Stimulated activated memory B cell treated with anti-CD40 and anti-IgM and Interleukin-4, amounts not matched to agents 10 μg/mL and 1 μg/mL and 100 μg/mL, for 72 hours (primary cell): ENCODE measurements around the gene PIK3C3.

Source experiments
- ATAC-seq: fragments of 150-1000 bp; cut with Tn5 transposase; 2 replicates; pipeline ENCODE4 v1.10.0; 2021
- H3K27ac Mint-ChIP-seq: one replicate; pipeline ENCODE4 v1.8.0; 2022; ENCODE audit warnings: mild to moderate bottlenecking, mixed read lengths
- H3K27me3 Mint-ChIP-seq: one replicate; pipeline ENCODE4 v1.8.0; 2022; ENCODE audit warnings: mixed read lengths
- H3K36me3 Mint-ChIP-seq: one replicate; pipeline ENCODE4 v1.8.0; 2022; ENCODE audit warnings: mixed read lengths
- H3K4me1 Mint-ChIP-seq: one replicate; pipeline ENCODE4 v1.8.0; 2022; ENCODE audit warnings: mixed read lengths
- H3K4me3 Mint-ChIP-seq: one replicate; pipeline ENCODE4 v1.8.0; 2022; ENCODE audit warnings: mild to moderate bottlenecking, moderate library complexity, mixed read lengths
- H3K9me3 Mint-ChIP-seq: one replicate; pipeline ENCODE4 v1.8.0; 2022; ENCODE audit warnings: mixed read lengths

PIK3C3 gene

GRCh38 chr18:41954827-41955613 lies at the start of gene PIK3C3:
Gene PIK3C3 (plus strand): TSS chr18:41955234. CDS start chr18:41955292, 58 bp downstream.
- peak; percentile 97 for ATAC-seq
- Mint-ChIP-seq H3K4me3 (peak within 1 kb of the TSS; percentile 100), H3K9me3 (no peaks in the 10 kb centered on the region), H3K27me3 (peaks cover 11% of the 10 kb centered on the region), H3K27ac (peak within 1 kb of the TSS; percentile 93), H3K36me3 (peaks cover 14% of the 10 kb centered on the region), H3K4me1 (peaks cover 27% of the 10 kb centered on the region)

- H3K9me3 Mint-ChIP-seq: no peaks in the 10 kb centered on the region
- peaks cover 5% of the 10 kb centered on the region for H3K4me1 Mint-ChIP-seq
- no peaks in the 10 kb centered on the region for H3K27me3 Mint-ChIP-seq
- ATAC-seq: no peak
- H3K27ac Mint-ChIP-seq: no peak overlapping the region
- no peaks in the 10 kb centered on the region for H3K36me3 Mint-ChIP-seq
- no peak overlapping the region for H3K4me3 Mint-ChIP-seq
Observed at GRCh38 chr18:41905786-41906527, 49.1 kb upstream of the PIK3C3 start.

GRCh38 chr18:41906528-41907146 lies 48.4 kb upstream of the PIK3C3 start:
- Mint-ChIP-seq H3K27me3 (no peaks in the 10 kb centered on the region), H3K4me3 (no peak overlapping the region), H3K27ac (no peak overlapping the region), H3K36me3 (no peaks in the 10 kb centered on the region), H3K4me1 (peaks cover 5% of the 10 kb centered on the region), H3K9me3 (no peaks in the 10 kb centered on the region)
- peak; percentile 71 for ATAC-seq

- Mint-ChIP-seq H3K27ac (no peak overlapping the region), H3K36me3 (no peaks in the 10 kb centered on the region)
Observed at GRCh38 chr18:41917181-41917580, 37.9 kb upstream of the PIK3C3 start.

GRCh38 chr18:41921770-41922169 lies 33.3 kb upstream of the PIK3C3 start:
- H3K27me3 Mint-ChIP-seq: no peaks in the 10 kb centered on the region
- ATAC-seq: no peak
- H3K36me3 Mint-ChIP-seq: no peaks in the 10 kb centered on the region
- no peak overlapping the region for H3K27ac Mint-ChIP-seq
- H3K4me3 Mint-ChIP-seq: no peak overlapping the region
- no peaks in the 10 kb centered on the region for H3K4me1 Mint-ChIP-seq
- H3K9me3 Mint-ChIP-seq: no peaks in the 10 kb centered on the region

More at GRCh38 chr18:41917181-41917580, 37.9 kb upstream of the PIK3C3 start:
- no peak overlapping the region for H3K4me3 Mint-ChIP-seq
- no peaks in the 10 kb centered on the region for H3K4me1 Mint-ChIP-seq
- no peaks in the 10 kb centered on the region for H3K9me3 Mint-ChIP-seq
- peaks cover 11% of the 10 kb centered on the region for H3K27me3 Mint-ChIP-seq
- no peak for ATAC-seq

- H3K27me3 Mint-ChIP-seq: no peaks in the 10 kb centered on the region
Observed at GRCh38 chr18:41922176-41922575, 32.9 kb upstream of the PIK3C3 start.

GRCh38 chr18:41922841-41923240 lies 32.2 kb upstream of the PIK3C3 start:
- H3K36me3 Mint-ChIP-seq: no peaks in the 10 kb centered on the region
- H3K4me3 Mint-ChIP-seq: no peak overlapping the region
- no peaks in the 10 kb centered on the region for H3K27me3 Mint-ChIP-seq
- no peaks in the 10 kb centered on the region for H3K4me1 Mint-ChIP-seq
- ATAC-seq: no peak
- H3K27ac Mint-ChIP-seq: no peak overlapping the region
- no peaks in the 10 kb centered on the region for H3K9me3 Mint-ChIP-seq

More at GRCh38 chr18:41922176-41922575, 32.9 kb upstream of the PIK3C3 start:
- ATAC-seq: no peak
- Mint-ChIP-seq H3K4me3 (no peak overlapping the region), H3K36me3 (no peaks in the 10 kb centered on the region), H3K9me3 (no peaks in the 10 kb centered on the region), H3K4me1 (no peaks in the 10 kb centered on the region), H3K27ac (no peak overlapping the region)

- Mint-ChIP-seq H3K4me3 (no peak overlapping the region), H3K27ac (no peak overlapping the region), H3K27me3 (no peaks in the 10 kb centered on the region), H3K4me1 (no peaks in the 10 kb centered on the region), H3K36me3 (no peaks in the 10 kb centered on the region), H3K9me3 (no peaks in the 10 kb centered on the region)
- no peak for ATAC-seq
Observed at GRCh38 chr18:41923446-41923845, 31.6 kb upstream of the PIK3C3 start.

GRCh38 chr18:41928581-41928980 lies 26.5 kb upstream of the PIK3C3 start:
- no peak overlapping the region for H3K27ac Mint-ChIP-seq
- no peaks in the 10 kb centered on the region for H3K4me1 Mint-ChIP-seq
- H3K36me3 Mint-ChIP-seq: no peaks in the 10 kb centered on the region
- H3K9me3 Mint-ChIP-seq: no peaks in the 10 kb centered on the region
- H3K4me3 Mint-ChIP-seq: no peak overlapping the region
- H3K27me3 Mint-ChIP-seq: peaks cover 9% of the 10 kb centered on the region
- no peak for ATAC-seq

- Mint-ChIP-seq H3K27me3 (peaks cover 18% of the 10 kb centered on the region), H3K4me3 (no peak overlapping the region), H3K27ac (no peak overlapping the region), H3K9me3 (no peaks in the 10 kb centered on the region), H3K36me3 (no peaks in the 10 kb centered on the region), H3K4me1 (peaks cover 8% of the 10 kb centered on the region)
- no peak for ATAC-seq
Observed at GRCh38 chr18:41932899-41933298, 22.1 kb upstream of the PIK3C3 start.

GRCh38 chr18:41933778-41934177 lies 21.3 kb upstream of the PIK3C3 start:
- Mint-ChIP-seq H3K4me3 (no peak overlapping the region), H3K9me3 (no peaks in the 10 kb centered on the region)

GRCh38 chr18:41936471-41937134 lies 18.4 kb upstream of the PIK3C3 start:
- Mint-ChIP-seq H3K36me3 (no peaks in the 10 kb centered on the region), H3K9me3 (no peaks in the 10 kb centered on the region), H3K4me1 (peaks cover 8% of the 10 kb centered on the region), H3K4me3 (no peak overlapping the region), H3K27ac (no peak overlapping the region), H3K27me3 (peaks cover 36% of the 10 kb centered on the region)
- ATAC-seq: no peak

More at GRCh38 chr18:41933778-41934177, 21.3 kb upstream of the PIK3C3 start:
- H3K4me1 Mint-ChIP-seq: peaks cover 8% of the 10 kb centered on the region
- no peaks in the 10 kb centered on the region for H3K36me3 Mint-ChIP-seq
- peaks cover 18% of the 10 kb centered on the region for H3K27me3 Mint-ChIP-seq
- no peak for ATAC-seq
- H3K27ac Mint-ChIP-seq: no peak overlapping the region

- H3K27me3 Mint-ChIP-seq: peaks cover 31% of the 10 kb centered on the region
- no peaks in the 10 kb centered on the region for H3K36me3 Mint-ChIP-seq
- no peak for ATAC-seq
Observed at GRCh38 chr18:41938445-41938844, 16.6 kb upstream of the PIK3C3 start.

GRCh38 chr18:41939326-41939725 lies 15.7 kb upstream of the PIK3C3 start:
- H3K4me1 Mint-ChIP-seq: peaks cover 14% of the 10 kb centered on the region
- no peaks in the 10 kb centered on the region for H3K9me3 Mint-ChIP-seq
- H3K36me3 Mint-ChIP-seq: no peaks in the 10 kb centered on the region
- H3K27me3 Mint-ChIP-seq: peaks cover 36% of the 10 kb centered on the region
- H3K4me3 Mint-ChIP-seq: no peak overlapping the region
- no peak for ATAC-seq
- no peak overlapping the region for H3K27ac Mint-ChIP-seq

More at GRCh38 chr18:41938445-41938844, 16.6 kb upstream of the PIK3C3 start:
- Mint-ChIP-seq H3K9me3 (no peaks in the 10 kb centered on the region), H3K4me3 (no peak overlapping the region), H3K27ac (no peak overlapping the region), H3K4me1 (peaks cover 14% of the 10 kb centered on the region)
